ENCODE data around the gene SHLD1.

The SHLD1 gene

DNA sequence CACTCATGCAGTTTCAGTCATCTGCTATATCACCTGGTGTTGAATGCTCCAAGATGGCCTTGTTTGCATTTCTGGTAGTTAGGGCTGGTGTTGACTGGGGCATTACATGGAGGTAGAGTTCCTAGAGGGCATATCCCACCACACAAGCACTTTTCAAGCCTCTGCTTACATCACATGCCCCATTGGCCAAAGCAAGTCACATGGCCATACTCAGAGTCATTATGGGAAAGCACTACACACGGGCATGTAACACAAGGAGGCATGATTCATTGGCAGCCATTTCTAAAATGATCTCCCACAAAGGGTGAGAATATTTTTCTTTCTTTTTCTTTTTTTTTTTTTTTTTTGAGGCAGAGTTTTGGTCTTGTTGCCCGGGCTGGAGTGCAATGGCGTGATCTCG lies 126.9 kb downstream of the SHLD1 start:
- Histone ChIP-seq H3K79me2 (ENCODE audit: insufficient read depth, low read depth) (no peaks in the 10 kb centered on the region), H4K20me1 (ENCODE audit: insufficient read depth) (no peaks in the 10 kb centered on the region), H3K4me2 (no peak overlapping the region), H3K27me3 (ENCODE audit: insufficient read depth, low read depth) (no peaks in the 10 kb centered on the region), H2AFZ (ENCODE audit: low read depth) (no peak overlapping the region), H3K27ac (no peak overlapping the region), H3K4me3 (IDR thresholded peaks at IDR 0.05; ENCODE audit: insufficient read depth, low read depth, low read length) (no peak overlapping the region), H3K4me1 (ENCODE audit: low read depth, poor library complexity, severe bottlenecking) (no peaks in the 10 kb centered on the region), H3K36me3 (ENCODE audit: insufficient read depth) (no peaks in the 10 kb centered on the region), H3K9ac (no peak overlapping the region)
- no peak for TF ChIP-seq CTCF (conservative IDR thresholded peaks at IDR 0.05; ENCODE audit: low read depth, low read length)

- Histone ChIP-seq H3K79me2 (ENCODE audit: insufficient read depth, low read depth) (no peaks in the 10 kb centered on the region), H3K9ac (no peak overlapping the region), H3K36me3 (ENCODE audit: insufficient read depth) (no peaks in the 10 kb centered on the region), H3K27ac (no peak overlapping the region), H3K4me3 (IDR thresholded peaks at IDR 0.05; ENCODE audit: insufficient read depth, low read depth, low read length) (no peak overlapping the region), H3K27me3 (ENCODE audit: insufficient read depth, low read depth) (no peaks in the 10 kb centered on the region), H4K20me1 (ENCODE audit: insufficient read depth) (no peaks in the 10 kb centered on the region), H3K4me2 (no peak overlapping the region), H2AFZ (ENCODE audit: low read depth) (no peak overlapping the region), H3K4me1 (ENCODE audit: low read depth, poor library complexity, severe bottlenecking) (no peaks in the 10 kb centered on the region)
- no peak for TF ChIP-seq CTCF (conservative IDR thresholded peaks at IDR 0.05; ENCODE audit: low read depth, low read length)
These were observed 130.1 kb downstream of the SHLD1 start for GRCh38 chr20:5880326-5880725.

GRCh38 chr20:5881703-5882102 lies 131.5 kb downstream of the SHLD1 start:
- Histone ChIP-seq H3K4me3 (IDR thresholded peaks at IDR 0.05; ENCODE audit: insufficient read depth, low read depth, low read length) (no peak overlapping the region), H3K79me2 (ENCODE audit: insufficient read depth, low read depth) (no peaks in the 10 kb centered on the region), H3K27me3 (ENCODE audit: insufficient read depth, low read depth) (no peaks in the 10 kb centered on the region), H3K27ac (no peak overlapping the region), H3K4me1 (ENCODE audit: low read depth, poor library complexity, severe bottlenecking) (no peaks in the 10 kb centered on the region), H3K4me2 (no peak overlapping the region), H3K9ac (no peak overlapping the region), H4K20me1 (ENCODE audit: insufficient read depth) (no peaks in the 10 kb centered on the region), H2AFZ (ENCODE audit: low read depth) (no peak overlapping the region), H3K36me3 (ENCODE audit: insufficient read depth) (no peaks in the 10 kb centered on the region)
- TF ChIP-seq CTCF (conservative IDR thresholded peaks at IDR 0.05; ENCODE audit: low read depth, low read length) = no peak

GRCh38 chr20:5882166-5882565 lies 132.0 kb downstream of the SHLD1 start:
- H3K4me1 ChIP-seq (ENCODE audit: low read depth, poor library complexity, severe bottlenecking) = no peaks in the 10 kb centered on the region
- TF ChIP-seq CTCF (conservative IDR thresholded peaks at IDR 0.05; ENCODE audit: low read depth, low read length) = no peak
- no peaks in the 10 kb centered on the region for H4K20me1 ChIP-seq (ENCODE audit: insufficient read depth)
- no peak overlapping the region for H3K27ac ChIP-seq
- no peak overlapping the region for H3K4me2 ChIP-seq
- no peaks in the 10 kb centered on the region for H3K27me3 ChIP-seq (ENCODE audit: insufficient read depth, low read depth)
- H3K9ac ChIP-seq = no peak overlapping the region
- H3K4me3 ChIP-seq (IDR thresholded peaks at IDR 0.05; ENCODE audit: insufficient read depth, low read depth, low read length) = no peak overlapping the region
- H3K36me3 ChIP-seq (ENCODE audit: insufficient read depth) = no peaks in the 10 kb centered on the region
- H3K79me2 ChIP-seq (ENCODE audit: insufficient read depth, low read depth) = no peaks in the 10 kb centered on the region
- H2AFZ ChIP-seq (ENCODE audit: low read depth) = no peak overlapping the region

Data from KMS-11 (cell line).